ENCODE measurements around the gene PTPN18.

The PTPN18 gene

GRCh38 chr2:130382313-130382917 is 26.6 kb downstream of the PTPN18 start:
- Histone ChIP-seq H3K36me3 (ENCODE audit: insufficient read depth, low read length) (no peaks in the 10 kb centered on the region), H3K27me3 (ENCODE audit: insufficient read depth, low read length) (no peaks in the 10 kb centered on the region), H3K27ac (ENCODE audit: low read depth, low read length) (no peak overlapping the region), H3K4me1 (ENCODE audit: control insufficient read depth, insufficient read depth, low read length, unreplicated experiment) (peaks cover 5% of the 10 kb centered on the region), H3K79me2 (ENCODE audit: control insufficient read depth, insufficient read depth, low read length, unreplicated experiment) (peaks cover 7% of the 10 kb centered on the region), H3K4me3 (ENCODE audit: low read depth, low read length) (no peak overlapping the region), H2AFZ (ENCODE audit: low read length, unreplicated experiment) (no peak overlapping the region)

- Histone ChIP-seq H3K27ac (ENCODE audit: low read depth, low read length) (no peak overlapping the region), H3K36me3 (ENCODE audit: insufficient read depth, low read length) (no peaks in the 10 kb centered on the region), H3K27me3 (ENCODE audit: insufficient read depth, low read length) (no peaks in the 10 kb centered on the region), H3K79me2 (ENCODE audit: control insufficient read depth, insufficient read depth, low read length, unreplicated experiment) (no peaks in the 10 kb centered on the region), H3K4me1 (ENCODE audit: control insufficient read depth, insufficient read depth, low read length, unreplicated experiment) (peaks cover 8% of the 10 kb centered on the region), H3K4me3 (ENCODE audit: low read depth, low read length) (no peak overlapping the region), H2AFZ (ENCODE audit: low read length, unreplicated experiment) (no peak overlapping the region)
Observed at GRCh38 chr2:130385709-130386108, 29.9 kb downstream of the PTPN18 start.

GRCh38 chr2:130387071-130387400 is 31.2 kb downstream of the PTPN18 start:
- Histone ChIP-seq H3K36me3 (ENCODE audit: insufficient read depth, low read length) (no peaks in the 10 kb centered on the region), H3K4me1 (ENCODE audit: control insufficient read depth, insufficient read depth, low read length, unreplicated experiment) (peaks cover 12% of the 10 kb centered on the region), H3K27ac (ENCODE audit: low read depth, low read length) (no peak overlapping the region)

DNA sequence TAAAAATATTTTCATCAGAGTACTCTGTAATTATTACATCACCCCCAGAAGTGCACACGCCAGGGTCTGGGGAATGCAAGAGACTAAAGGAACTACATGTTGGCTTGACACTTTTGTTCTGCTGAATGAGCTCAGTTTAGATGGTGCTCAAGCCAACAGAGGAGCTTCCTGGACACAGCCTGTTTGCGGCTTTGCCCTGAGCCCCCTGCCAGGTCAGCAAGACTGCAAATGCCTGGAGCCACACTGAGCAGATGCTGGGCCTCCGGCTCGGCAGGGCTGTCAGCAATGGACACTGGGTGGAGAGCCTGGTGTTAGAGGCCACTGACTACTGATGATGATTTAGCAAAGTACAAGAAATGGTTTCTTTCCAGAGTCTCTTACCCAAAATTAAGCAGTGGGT is 31.9 kb downstream of the PTPN18 start:
- Histone ChIP-seq H3K27me3 (ENCODE audit: insufficient read depth, low read length) (no peaks in the 10 kb centered on the region), H2AFZ (ENCODE audit: low read length, unreplicated experiment) (no peak overlapping the region), H3K27ac (ENCODE audit: low read depth, low read length) (no peak overlapping the region), H3K4me3 (ENCODE audit: low read depth, low read length) (no peak overlapping the region), H3K4me1 (ENCODE audit: control insufficient read depth, insufficient read depth, low read length, unreplicated experiment) (peaks cover 15% of the 10 kb centered on the region), H3K36me3 (ENCODE audit: insufficient read depth, low read length) (no peaks in the 10 kb centered on the region), H3K79me2 (ENCODE audit: control insufficient read depth, insufficient read depth, low read length, unreplicated experiment) (no peaks in the 10 kb centered on the region)

More at GRCh38 chr2:130387071-130387400, 31.2 kb downstream of the PTPN18 start:
- H3K79me2 ChIP-seq (ENCODE audit: control insufficient read depth, insufficient read depth, low read length, unreplicated experiment) = no peaks in the 10 kb centered on the region
- H3K4me3 ChIP-seq (ENCODE audit: low read depth, low read length) = no peak overlapping the region
- no peaks in the 10 kb centered on the region for H3K27me3 ChIP-seq (ENCODE audit: insufficient read depth, low read length)
- no peak overlapping the region for H2AFZ ChIP-seq (ENCODE audit: low read length, unreplicated experiment)

DNA sequence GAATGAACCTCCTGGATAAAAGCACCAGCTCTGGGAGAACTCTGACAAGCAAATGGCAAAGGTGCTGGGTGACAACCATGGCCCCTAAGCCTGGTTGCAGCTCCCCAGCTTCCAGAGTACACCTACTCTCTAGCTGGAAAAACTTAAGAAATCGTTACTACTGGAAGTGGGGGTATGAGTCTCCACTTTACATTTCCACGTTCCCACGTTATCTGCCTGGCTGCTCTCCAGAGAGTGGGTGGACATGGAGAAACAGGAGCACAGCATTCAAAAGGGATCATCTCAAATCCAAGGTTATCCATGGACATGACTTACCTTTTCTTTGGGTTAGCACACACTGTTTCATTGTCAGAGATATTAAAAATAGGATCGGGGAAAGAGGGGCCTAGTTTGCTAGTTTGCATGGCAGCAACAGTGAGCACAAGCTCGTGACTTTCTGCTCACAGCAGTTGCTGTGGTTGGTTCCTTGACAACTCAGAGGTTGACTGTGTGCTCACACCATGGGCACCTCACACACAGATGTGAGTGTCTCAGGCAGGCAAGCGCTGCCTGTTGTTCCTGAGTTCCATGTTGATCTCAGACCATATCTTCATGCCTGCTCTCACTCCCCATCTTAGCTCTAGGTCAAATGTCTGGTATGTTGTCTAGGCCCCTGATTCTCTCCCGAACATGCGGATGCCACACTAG is 32.5 kb downstream of the PTPN18 start:
- H2AFZ ChIP-seq (ENCODE audit: low read length, unreplicated experiment) = no peak overlapping the region
- H3K79me2 ChIP-seq (ENCODE audit: control insufficient read depth, insufficient read depth, low read length, unreplicated experiment) = no peaks in the 10 kb centered on the region
- H3K4me3 ChIP-seq (ENCODE audit: low read depth, low read length) = no peak overlapping the region
- peaks cover 15% of the 10 kb centered on the region for H3K4me1 ChIP-seq (ENCODE audit: control insufficient read depth, insufficient read depth, low read length, unreplicated experiment)
- no peaks in the 10 kb centered on the region for H3K27me3 ChIP-seq (ENCODE audit: insufficient read depth, low read length)
- H3K27ac ChIP-seq (ENCODE audit: low read depth, low read length) = no peak overlapping the region
- H3K36me3 ChIP-seq (ENCODE audit: insufficient read depth, low read length) = no peaks in the 10 kb centered on the region

DNA sequence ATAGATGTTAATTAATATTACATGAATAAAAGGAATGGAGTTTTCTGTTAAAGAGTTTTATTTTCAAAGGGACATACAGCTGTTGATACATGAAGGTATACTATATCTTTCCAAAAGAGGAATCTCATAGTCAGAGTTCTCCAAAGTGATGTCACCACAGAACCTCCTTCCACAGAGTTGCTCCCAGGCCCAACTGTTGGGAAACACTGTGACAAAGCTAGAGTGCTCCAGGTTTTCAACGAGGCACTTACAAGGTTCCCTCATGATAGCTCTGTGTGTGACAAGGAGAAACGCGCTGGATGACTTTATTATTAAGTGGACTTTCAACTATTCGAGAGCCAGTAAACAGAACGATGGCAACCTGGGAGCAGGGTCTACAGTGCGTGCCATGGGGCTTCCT is 33.5 kb downstream of the PTPN18 start:
- peaks cover 15% of the 10 kb centered on the region for H3K4me1 ChIP-seq (ENCODE audit: control insufficient read depth, insufficient read depth, low read length, unreplicated experiment)
- no peak overlapping the region for H3K27ac ChIP-seq (ENCODE audit: low read depth, low read length)
- H3K79me2 ChIP-seq (ENCODE audit: control insufficient read depth, insufficient read depth, low read length, unreplicated experiment) = no peaks in the 10 kb centered on the region

GRCh38 chr2:130389783-130390182 is 33.9 kb downstream of the PTPN18 start:
- Histone ChIP-seq H3K4me1 (ENCODE audit: control insufficient read depth, insufficient read depth, low read length, unreplicated experiment) (peaks cover 15% of the 10 kb centered on the region), H3K79me2 (ENCODE audit: control insufficient read depth, insufficient read depth, low read length, unreplicated experiment) (no peaks in the 10 kb centered on the region), H3K4me3 (ENCODE audit: low read depth, low read length) (no peak overlapping the region), H3K27ac (ENCODE audit: low read depth, low read length) (no peak overlapping the region), H3K27me3 (ENCODE audit: insufficient read depth, low read length) (no peaks in the 10 kb centered on the region), H3K36me3 (ENCODE audit: insufficient read depth, low read length) (no peaks in the 10 kb centered on the region), H2AFZ (ENCODE audit: low read length, unreplicated experiment) (no peak overlapping the region)

More for the DNA sequence above, 33.5 kb downstream of the PTPN18 start:
- no peak overlapping the region for H3K4me3 ChIP-seq (ENCODE audit: low read depth, low read length)
- H2AFZ ChIP-seq (ENCODE audit: low read length, unreplicated experiment) = no peak overlapping the region
- H3K27me3 ChIP-seq (ENCODE audit: insufficient read depth, low read length) = no peaks in the 10 kb centered on the region
- no peaks in the 10 kb centered on the region for H3K36me3 ChIP-seq (ENCODE audit: insufficient read depth, low read length)

GRCh38 chr2:130390460-130391057 is 34.7 kb downstream of the PTPN18 start:
- no peak overlapping the region for H3K27ac ChIP-seq (ENCODE audit: low read depth, low read length)
- no peak overlapping the region for H2AFZ ChIP-seq (ENCODE audit: low read length, unreplicated experiment)
- H3K27me3 ChIP-seq (ENCODE audit: insufficient read depth, low read length) = no peaks in the 10 kb centered on the region
- H3K4me1 ChIP-seq (ENCODE audit: control insufficient read depth, insufficient read depth, low read length, unreplicated experiment) = peaks cover 15% of the 10 kb centered on the region
- no peaks in the 10 kb centered on the region for H3K36me3 ChIP-seq (ENCODE audit: insufficient read depth, low read length)
- H3K4me3 ChIP-seq (ENCODE audit: low read depth, low read length) = peak overlapping the region; percentile 79
- H3K79me2 ChIP-seq (ENCODE audit: control insufficient read depth, insufficient read depth, low read length, unreplicated experiment) = no peaks in the 10 kb centered on the region

- Histone ChIP-seq H3K79me2 (ENCODE audit: control insufficient read depth, insufficient read depth, low read length, unreplicated experiment) (no peaks in the 10 kb centered on the region), H3K4me1 (ENCODE audit: control insufficient read depth, insufficient read depth, low read length, unreplicated experiment) (peaks cover 15% of the 10 kb centered on the region), H2AFZ (ENCODE audit: low read length, unreplicated experiment) (peak overlapping the region; percentile 65), H3K4me3 (ENCODE audit: low read depth, low read length) (peak overlapping the region; percentile 79), H3K27me3 (ENCODE audit: insufficient read depth, low read length) (no peaks in the 10 kb centered on the region), H3K27ac (ENCODE audit: low read depth, low read length) (peak overlapping the region; percentile 60), H3K36me3 (ENCODE audit: insufficient read depth, low read length) (no peaks in the 10 kb centered on the region)
Observed at GRCh38 chr2:130391058-130391871, 35.4 kb downstream of the PTPN18 start.

DNA sequence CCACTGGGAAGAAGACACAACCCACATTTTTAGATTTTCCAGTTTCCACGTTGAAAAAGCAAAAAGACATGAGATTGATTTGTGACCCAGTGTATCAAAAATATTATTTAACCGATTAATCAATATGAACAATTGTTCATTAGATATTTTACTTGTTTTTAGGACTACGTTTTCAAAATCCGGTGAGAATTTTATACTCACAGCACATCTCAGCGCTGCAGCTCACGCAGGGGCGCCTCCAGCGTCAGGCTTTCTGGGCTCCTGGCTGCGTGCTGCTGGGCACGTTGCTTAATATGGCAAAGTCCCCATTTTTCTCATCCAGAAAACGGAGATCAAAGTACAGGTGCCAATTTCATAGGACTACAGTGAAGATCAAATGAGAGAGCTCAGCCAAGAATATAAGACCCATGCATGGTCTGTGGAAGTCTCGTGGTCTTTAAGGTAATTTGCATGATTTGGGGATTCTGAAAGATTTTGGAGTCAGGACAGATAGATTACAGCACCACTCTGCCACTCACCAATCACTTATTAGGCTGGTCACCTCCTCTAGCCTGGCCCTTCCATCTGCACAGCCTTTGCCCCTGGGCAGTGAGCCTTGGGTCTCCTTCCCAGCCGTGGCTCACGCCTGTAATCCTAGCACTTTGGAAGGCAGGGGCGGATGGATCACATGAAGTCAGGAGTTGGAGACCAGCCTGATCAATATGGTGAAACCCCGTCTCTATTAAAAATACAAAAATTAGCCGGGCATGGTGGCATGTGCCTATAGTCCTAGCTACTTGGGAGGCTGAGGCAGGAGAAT is 36.2 kb downstream of the PTPN18 start:
- Histone ChIP-seq H3K27me3 (ENCODE audit: insufficient read depth, low read length) (no peaks in the 10 kb centered on the region), H2AFZ (ENCODE audit: low read length, unreplicated experiment) (peak overlapping the region; percentile 26), H3K79me2 (ENCODE audit: control insufficient read depth, insufficient read depth, low read length, unreplicated experiment) (no peaks in the 10 kb centered on the region), H3K4me1 (ENCODE audit: control insufficient read depth, insufficient read depth, low read length, unreplicated experiment) (peaks cover 10% of the 10 kb centered on the region), H3K36me3 (ENCODE audit: insufficient read depth, low read length) (no peaks in the 10 kb centered on the region), H3K4me3 (ENCODE audit: low read depth, low read length) (peak overlapping the region; percentile 79), H3K27ac (ENCODE audit: low read depth, low read length) (peak overlapping the region; percentile 60; the same call in 1 of the 2 replicates)

Measured in ACC112 (cell line).